ENCODE results near the gene ABLIM2. TPM values are rescaled to one million over a fixed set of nuclear protein-coding genes. Genes with fewer than 3 reads are reported as not detected.

The ABLIM2 gene
- total and polyA plus RNA-seq, 2 of the 4 experiments (the other 2 are of a cell fraction), result under 0.01 to 0.10 TPM

- no peak overlapping the region for H3K9ac ChIP-seq (ENCODE audit: low read depth, low read length)
- 0 out of 2 replicates have a peak, but pooled peaks cover 4% of the 10 kb centered on the region for H3K9me1 ChIP-seq (ENCODE audit: insufficient read depth, low read length)
- ChIA-PET POLR2A (ENCODE audit: unreplicated experiment) (no interaction called here), CTCF (no interaction called here)
- no TSS peak for BruUV-seq (replicated peaks)
- H3K4me1 ChIP-seq (ENCODE audit: control insufficient read depth, insufficient read depth, low read length), result no peaks in the 10 kb centered on the region
- H4K91ac ChIP-seq (ENCODE audit: insufficient read depth, low read depth, low read length), result no peak overlapping the region
- TF ChIP-seq ELK1 (IDR thresholded peaks at IDR 0.05; ENCODE audit: borderline replicate concordance, low read depth, low read length), result no peak
- in situ Hi-C loops (cut with MboI; ENCODE audit: low sequenced_read_pairs), result no loop called here
- dilution Hi-C loops (cut with HindIII; ENCODE audit: low sequenced_read_pairs, unreplicated experiment), result no loop called here
- no peaks in the 10 kb centered on the region for H3K36me3 ChIP-seq (ENCODE audit: control insufficient read depth, insufficient read depth, low read length)
- no peak overlapping the region for H3K4ac ChIP-seq (ENCODE audit: low read depth, low read length)
- no peak overlapping the region for H2BK15ac ChIP-seq (ENCODE audit: low read depth, low read length)
- no peak overlapping the region for H3K27ac ChIP-seq (ENCODE audit: insufficient read depth, low read length)
- no peak overlapping the region for H2BK120ac ChIP-seq (ENCODE audit: low read depth, low read length)
- no peak overlapping the region for H2BK5ac ChIP-seq (ENCODE audit: low read depth, low read length, poor library complexity, severe bottlenecking)
- no peak overlapping the region for H2BK20ac ChIP-seq (ENCODE audit: low read depth, low read length)
- H3K56ac ChIP-seq (ENCODE audit: extremely low read depth, insufficient read depth, low read length), result no peak overlapping the region
- no peaks in the 10 kb centered on the region for H3K79me1 ChIP-seq (ENCODE audit: low read depth in 1 of 2, low read length in 2 of 2)
- no peak overlapping the region for H2AK5ac ChIP-seq (ENCODE audit: low read depth, low read length)
- intact Hi-C loops (cut with micrococcal nuclease), result no loop called here
- DNase-seq (no peak), ATAC-seq (ENCODE audit: low read depth) (no peak)
- H3K4me3 ChIP-seq (ENCODE audit: insufficient read depth, low read depth, low read length), result no peak overlapping the region
- H3K4me2 ChIP-seq (ENCODE audit: low read depth, low read length), result no peak overlapping the region
- no peak overlapping the region for H3K14ac ChIP-seq (replicated peaks; ENCODE audit: low read depth, low read length)
- no peaks in the 10 kb centered on the region for H4K20me1 ChIP-seq (ENCODE audit: insufficient read depth, low read length)
- no peak overlapping the region for H4K8ac ChIP-seq (ENCODE audit: low read depth in 2 of 2, low read length in 2 of 2)
- no peak overlapping the region for H4K5ac ChIP-seq (ENCODE audit: low read depth, low read length)
- H2AFZ ChIP-seq (replicated peaks; ENCODE audit: low read length, poor library complexity), result no peak overlapping the region
- 45% methylated on average over 2 of the region's 2 CpGs; no CpG with 5 or more reads in 1 of the 2 experiments for WGBS, 2 experiments (ENCODE audit: extremely low coverage in 2 of 2, insufficient read length in 1 of 2)
- no peaks in the 10 kb centered on the region for H3K9me3 ChIP-seq (ENCODE audit: control insufficient read depth, insufficient read depth, low read length)
- no peak overlapping the region for H2AK9ac ChIP-seq (replicated peaks; ENCODE audit: low read depth, low read length, poor library complexity)
- H3K23ac ChIP-seq (ENCODE audit: low read depth, low read length), result no peak overlapping the region
- peaks cover 44% of the 10 kb centered on the region for H3K27me3 ChIP-seq (ENCODE audit: control insufficient read depth, insufficient read depth, low read length)
- H3K18ac ChIP-seq (ENCODE audit: low read depth, low read length), result no peak overlapping the region
These were observed 120.5 kb downstream of the ABLIM2 start for GRCh38 chr4:8038083-8038482.
